Skin epidermis (tissue), 12 donors: Measurements from ENCODE around the gene OAF.

ENCODE experiments used
- H3K27ac ChIP-seq, 21 experiments: fragments of 200-600 bp; sonication (generic) in 11 of 21; one replicate each; pipeline ENCODE4 v1.5.0; 2020; ENCODE audit warnings: mild to moderate bottlenecking in 3 of 21, inconsistent platforms in 2 of 21, moderate library complexity in 2 of 21
- H3K4me3 ChIP-seq, 7 experiments: fragments of 200-600 bp; sonication (generic) in 2 of 7; one replicate each; pipeline ENCODE4 v1.5.0; 2020; ENCODE audit warnings: inconsistent platforms in 2 of 7, mild to moderate bottlenecking in 2 of 7, moderate library complexity in 1 of 7

OAF gene

DNA sequence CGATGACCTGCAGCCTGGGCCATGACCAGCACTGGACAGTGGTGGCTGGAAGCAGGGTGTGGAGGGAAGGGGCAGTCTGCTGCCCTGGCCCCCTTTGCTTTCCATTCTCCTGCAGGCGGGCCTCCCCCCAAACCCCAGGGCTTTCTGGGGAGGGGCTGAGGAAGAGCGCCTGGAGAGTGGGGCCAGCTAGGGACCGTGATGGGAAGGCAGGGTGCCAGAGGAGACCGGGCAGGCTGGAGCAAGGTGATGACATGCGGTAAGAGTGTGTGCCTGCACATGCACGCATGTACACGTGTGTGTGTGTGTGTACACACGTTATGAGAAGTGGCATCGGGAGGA is 7.8 kb downstream of the OAF start:
- H3K27ac ChIP-seq = peak overlapping the region in 4 of 21 experiments; percentile 14 to 69 (median 38)
- no peak overlapping the region for H3K4me3 ChIP-seq

DNA sequence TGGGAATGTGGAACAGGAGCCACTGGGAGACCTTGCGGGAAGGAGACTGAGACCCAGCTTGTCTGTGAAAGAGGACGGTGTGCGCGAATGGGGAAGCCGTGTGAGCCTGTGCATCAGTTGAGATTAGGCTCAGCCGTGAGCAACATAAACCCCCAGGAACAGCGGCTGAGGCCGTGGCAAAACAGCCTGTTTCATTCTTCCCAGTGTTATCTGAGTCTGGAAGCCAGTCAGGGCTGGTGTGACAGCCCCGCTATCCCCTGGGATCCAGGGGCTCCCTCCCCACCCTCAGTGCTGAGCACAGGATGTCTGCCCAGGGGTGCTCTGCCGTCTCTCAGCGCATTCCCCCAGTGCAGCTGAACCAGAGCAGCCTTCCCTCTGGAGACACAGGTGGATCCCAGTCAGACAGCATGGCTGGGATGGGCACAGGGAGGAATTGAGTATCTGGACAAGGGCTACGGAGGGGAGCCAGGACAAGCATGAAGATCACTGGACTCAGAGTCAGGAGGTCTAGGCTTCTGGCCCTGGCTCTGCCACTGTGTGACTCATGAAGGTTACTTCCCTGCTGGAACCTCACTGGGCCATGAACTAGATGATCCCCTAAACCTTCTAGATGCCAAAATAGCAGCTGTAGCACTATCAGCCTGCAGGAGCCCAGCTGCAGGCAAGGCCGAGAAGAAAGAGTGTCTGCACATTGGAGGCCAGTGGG is 8.6 kb downstream of the OAF start:
- H3K27ac ChIP-seq = peak overlapping the region in 5 of 21 experiments; percentile 6 to 69 (median 14)
- H3K4me3 ChIP-seq = no peak overlapping the region

DNA sequence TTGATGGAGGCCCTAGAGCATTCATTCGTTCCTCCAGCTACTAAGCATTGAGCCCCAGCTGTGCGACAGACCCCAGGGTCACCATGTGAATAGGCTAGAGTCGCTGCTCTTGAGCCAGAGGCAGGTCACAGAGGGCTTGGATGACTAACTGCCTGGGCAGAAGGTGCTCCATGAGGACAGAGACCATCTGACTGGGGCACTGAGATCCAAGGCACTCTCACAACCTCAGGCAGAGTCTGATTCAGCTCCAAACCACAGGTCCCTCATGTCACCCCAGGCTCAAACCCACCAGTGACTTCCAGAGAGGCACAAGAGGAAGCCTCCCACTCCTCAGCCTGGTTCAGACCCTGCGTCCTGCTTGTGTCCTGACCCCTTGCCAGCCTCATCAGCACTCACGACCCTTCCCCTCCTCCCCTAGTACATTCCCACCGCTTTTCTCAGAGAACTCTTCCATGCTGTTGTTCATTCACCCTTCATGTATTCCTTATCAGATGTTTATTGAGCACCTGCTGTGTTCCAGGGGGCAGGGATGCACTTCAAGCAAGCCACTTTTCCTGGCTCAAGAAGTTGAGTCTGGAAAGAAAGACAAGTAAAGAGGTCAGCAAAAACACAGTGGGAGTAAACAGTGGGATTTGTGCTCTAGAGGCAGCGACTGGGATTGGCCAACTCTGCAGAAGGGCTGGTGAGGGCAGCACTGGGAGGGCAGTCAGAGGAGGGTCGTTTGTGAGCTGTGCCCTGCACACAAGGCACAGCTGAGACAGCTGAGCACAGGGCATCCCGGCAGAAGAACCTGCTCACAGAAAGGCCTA is 9.3 kb downstream of the OAF start:
- H3K4me3 ChIP-seq = no peak overlapping the region
- peak overlapping the region in 5 of 21 experiments; percentile 3 to 57 (median 23) for H3K27ac ChIP-seq

DNA sequence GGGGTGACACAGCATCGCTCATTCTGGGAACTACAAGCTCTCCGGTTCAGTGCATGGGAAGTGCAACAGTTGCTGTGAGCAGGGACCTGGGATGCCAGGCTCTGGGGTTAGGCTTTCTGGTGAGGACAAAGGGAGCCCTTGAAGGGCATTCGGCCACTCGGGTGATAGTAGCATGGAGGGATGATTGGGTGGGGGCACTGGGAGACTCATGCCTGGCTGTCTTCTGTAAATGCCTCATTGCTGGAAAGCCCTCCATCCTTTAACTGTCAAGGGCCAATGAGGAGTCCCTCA is 9.9 kb downstream of the OAF start:
- H3K4me3 ChIP-seq = no peak overlapping the region
- peak overlapping the region in 5 of 21 experiments; percentile 3 to 57 (median 23) for H3K27ac ChIP-seq

DNA sequence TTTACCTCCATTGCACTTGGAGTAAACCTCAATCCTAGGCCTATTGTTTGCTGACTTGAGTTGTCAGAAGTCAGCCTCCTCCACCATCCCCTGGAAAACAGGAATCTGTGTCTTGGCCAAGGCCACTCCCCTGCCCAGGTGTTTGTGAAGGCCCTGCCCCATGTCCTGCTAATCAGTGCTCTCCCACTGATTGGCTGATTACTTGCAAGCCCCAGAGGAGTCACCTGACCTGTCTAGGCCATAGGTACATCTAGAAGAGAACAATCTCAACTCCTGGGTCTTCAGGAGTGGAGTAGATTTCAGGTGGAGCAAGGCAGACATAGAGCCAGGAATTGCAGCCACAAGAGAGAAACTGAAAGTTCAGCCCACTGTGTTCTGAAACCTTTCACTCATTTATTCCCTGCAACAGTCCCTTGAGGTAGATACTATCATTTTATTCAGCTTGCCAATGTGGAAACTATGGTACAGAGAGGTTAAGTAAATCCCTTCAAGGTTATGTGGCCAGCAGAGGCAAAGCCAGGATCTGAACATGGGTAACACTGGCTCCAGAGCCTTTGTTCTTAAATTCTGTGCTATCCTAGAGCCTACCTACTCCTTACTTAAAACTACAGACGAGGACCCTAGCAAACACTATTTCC is 10.4 kb downstream of the OAF start:
- Histone ChIP-seq H3K27ac (peak overlapping the region in 7 of 21 experiments; percentile 3 to 57 (median 23)), H3K4me3 (no peak overlapping the region)

DNA sequence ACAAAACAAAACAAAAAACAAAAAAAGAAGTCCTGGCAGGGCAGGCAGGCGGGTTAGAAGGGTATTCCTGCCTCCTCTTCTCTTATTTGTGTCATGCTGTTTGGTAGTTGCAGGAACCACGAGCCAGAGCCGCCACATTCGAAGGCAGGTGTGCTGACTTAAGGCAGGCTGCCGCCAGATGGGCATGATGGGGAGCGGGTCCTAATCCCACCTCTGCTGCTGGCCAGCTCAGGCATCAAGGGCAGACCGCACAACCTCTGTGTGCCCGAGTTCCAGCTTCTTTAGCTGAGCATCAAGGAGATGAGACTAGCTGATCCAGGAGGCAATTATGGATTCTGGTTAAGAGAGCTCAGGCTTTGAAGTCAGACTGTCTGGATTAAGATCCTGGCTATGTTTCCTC is 12.1 kb downstream of the OAF start:
- Histone ChIP-seq H3K4me3 (no peak overlapping the region), H3K27ac (no peak overlapping the region)

DNA sequence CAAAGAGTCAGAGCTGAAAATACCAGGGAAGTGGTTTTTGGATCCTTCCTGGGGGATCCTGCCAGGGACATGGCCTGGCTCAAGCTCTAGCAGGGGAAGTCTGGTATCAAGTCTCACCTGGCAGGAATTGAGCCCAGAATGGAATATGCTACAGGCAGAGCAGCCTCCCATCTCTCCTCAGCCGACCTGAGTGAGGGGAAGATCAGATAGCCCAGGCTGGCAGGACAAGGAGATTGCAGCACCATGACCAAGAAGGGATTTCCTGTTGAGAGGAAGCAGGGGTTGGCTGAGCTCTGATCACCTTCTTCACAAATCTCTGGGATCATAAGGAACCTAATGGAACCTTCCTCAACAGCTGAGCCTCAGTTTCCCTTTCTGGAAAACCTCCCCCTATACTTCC is 13.0 kb downstream of the OAF start:
- Histone ChIP-seq H3K27ac (peak overlapping the region in 2 of 21 experiments; percentile 63 to 70), H3K4me3 (no peak overlapping the region)

DNA sequence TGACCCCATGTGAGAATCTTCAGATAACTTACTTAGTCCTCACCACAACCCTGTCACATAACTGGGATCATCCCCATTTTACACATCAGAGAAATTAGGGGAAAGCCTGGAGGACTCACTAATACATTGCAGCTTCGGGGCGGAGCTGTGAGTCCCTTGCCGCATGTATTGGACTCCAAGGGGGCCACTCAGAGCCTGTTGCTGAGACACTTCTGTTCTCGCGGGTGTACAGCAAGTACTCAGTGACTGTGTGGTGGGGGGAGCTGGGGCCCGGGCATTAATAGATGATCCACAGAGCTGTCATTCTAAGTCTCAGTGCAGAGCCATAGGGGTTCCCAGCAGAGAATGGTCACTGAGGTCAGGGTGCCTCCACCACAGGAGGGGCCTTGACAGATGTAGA is 13.5 kb downstream of the OAF start:
- no peak overlapping the region for H3K4me3 ChIP-seq
- peak overlapping the region in 7 of 21 experiments; percentile 31 to 63 (median 55) for H3K27ac ChIP-seq

DNA sequence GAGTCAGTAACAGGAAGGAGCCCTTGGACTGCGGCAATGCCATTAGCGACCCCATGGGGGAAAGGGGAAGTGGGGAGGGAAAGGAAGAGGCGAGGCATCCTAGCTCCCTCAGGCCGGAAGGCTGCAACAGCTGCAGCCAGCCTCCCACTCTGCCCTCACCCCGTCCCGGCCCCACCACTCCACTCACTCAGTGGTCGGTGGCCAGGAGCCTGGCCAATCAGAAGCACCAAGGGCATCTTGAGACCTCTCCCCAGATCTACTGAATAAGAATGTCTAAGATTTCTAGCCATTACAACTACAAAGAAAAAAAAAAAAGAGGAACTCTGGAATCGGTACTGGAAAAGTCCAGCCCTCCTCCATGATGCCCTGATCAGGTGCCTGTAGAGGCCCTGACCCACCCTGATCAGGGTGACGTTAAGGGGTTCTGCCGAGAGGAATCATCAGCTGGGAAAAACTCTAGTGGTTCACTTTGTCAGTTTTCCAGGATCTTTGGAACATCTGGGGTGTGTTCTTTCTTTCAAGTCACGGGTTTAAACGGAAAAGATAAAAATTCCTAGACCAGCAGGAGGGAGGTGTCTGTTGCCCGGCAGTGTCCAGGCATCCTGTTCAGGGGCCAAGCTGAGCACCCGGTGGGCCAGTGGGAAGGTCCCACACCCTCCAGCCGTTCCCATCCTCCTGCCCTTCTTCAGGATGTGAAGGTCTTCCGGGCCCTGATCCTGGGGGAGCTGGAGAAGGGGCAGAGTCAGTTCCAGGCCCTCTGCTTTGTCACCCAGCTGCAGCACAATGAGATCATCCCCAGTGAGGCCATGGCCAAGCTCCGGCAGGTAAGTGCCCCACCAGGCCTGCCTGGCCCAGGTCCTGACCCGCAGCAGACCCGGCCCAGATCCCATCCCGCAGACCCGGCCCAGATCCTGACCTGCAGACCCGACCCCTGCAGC is 14.4 kb downstream of the OAF start:
- no peak overlapping the region for H3K4me3 ChIP-seq
- H3K27ac ChIP-seq = peak overlapping the region in 11 of 21 experiments; percentile 6 to 63 (median 50)

DNA sequence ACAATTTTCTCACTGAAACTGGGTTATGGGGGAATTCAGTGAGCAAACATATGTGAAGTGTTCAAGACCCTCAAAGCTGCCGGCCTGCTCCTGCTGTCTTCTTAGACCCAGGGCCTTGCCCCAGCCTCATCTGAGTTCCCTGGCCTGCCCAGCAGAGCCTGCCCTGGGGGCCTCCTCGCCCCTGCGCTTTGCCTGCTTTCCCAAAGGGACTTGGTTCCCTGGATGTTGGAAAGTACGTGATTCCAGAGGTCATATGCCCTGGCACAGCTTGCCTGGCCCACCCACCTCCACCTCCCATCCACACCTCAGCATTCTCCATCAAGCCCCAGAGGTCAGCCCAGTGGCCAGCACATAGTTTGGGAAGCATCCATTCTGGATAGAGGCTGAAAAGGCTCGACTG is 15.4 kb downstream of the OAF start:
- no peak overlapping the region for H3K4me3 ChIP-seq
- H3K27ac ChIP-seq = peak overlapping the region in 3 of 21 experiments; percentile 57 to 63 (median 63)

DNA sequence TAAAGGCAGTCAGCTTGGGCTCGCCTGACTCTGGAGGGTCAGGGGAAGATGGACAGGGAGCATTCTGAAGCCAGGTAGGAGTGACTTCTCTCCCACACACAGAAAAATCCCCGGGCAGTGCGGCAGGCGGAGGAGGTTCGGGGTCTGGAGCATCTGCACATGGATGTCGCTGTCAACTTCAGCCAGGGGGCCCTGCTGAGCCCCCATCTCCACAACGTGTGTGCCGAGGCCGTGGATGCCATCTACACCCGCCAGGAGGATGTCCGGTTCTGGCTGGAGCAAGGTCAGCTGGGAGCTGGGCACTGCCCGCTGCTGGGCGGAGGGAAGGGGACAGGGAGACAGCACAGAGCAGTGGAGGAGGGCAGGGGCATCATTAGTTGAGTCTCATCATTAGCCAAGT is 15.9 kb downstream of the OAF start:
- Histone ChIP-seq H3K27ac (peak overlapping the region in 1 of 21 experiments; percentile 57), H3K4me3 (no peak overlapping the region)

DNA sequence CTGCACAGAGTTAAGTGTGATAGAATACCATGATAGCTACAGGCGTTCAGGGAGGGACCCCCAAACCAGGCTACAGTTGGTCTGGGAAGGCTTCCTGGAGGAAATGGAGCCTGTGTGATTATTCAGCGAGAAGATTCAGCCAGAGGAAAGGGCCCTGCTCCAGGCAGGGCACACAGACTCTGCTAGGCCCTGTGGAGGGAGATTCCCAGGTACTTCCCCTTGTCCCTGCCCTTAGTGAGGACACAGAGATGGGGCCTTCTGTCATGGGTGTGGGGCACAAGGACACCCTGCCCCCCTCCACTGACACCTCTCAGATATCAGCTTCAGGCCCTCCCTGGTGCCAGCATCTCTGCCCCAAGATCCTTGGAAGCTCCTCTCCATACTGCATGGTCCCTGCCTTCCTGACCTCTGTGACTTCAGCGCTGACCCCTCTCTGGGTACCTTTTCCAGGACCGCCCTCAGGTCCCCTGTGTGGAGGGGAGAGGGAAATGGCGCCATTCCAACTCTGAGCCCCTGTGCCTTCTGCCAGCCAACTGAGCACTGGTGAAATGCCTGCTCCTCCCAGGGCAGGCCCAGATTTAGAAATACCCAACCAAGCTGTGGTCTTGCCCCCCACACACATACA is 16.5 kb downstream of the OAF start:
- H3K27ac ChIP-seq = peak overlapping the region in 1 of 21 experiments; percentile 57

DNA sequence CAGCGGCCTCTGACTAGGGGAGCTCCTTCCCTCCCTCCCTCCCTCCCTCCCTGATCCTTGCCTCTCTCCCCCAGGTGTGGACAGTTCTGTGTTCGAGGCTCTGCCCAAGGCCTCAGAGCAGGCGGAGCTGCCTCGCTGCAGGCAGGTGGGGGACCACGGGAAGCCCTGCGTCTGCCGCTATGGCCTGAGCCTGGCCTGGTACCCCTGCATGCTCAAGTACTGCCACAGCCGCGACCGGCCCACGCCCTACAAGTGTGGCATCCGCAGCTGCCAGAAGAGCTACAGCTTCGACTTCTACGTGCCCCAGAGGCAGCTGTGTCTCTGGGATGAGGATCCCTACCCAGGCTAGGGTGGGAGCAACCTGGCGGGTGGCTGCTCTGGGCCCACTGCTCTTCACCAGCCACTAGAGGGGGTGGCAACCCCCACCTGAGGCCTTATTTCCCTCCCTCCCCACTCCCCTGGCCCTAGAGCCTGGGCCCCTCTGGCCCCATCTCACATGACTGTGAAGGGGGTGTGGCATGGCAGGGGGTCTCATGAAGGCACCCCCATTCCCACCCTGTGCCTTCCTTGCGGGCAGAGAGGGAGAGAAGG is 18.1 kb downstream of the OAF start:
- Histone ChIP-seq H3K4me3 (no peak overlapping the region), H3K27ac (peak overlapping the region in 2 of 21 experiments; percentile 5 to 43)

More for the DNA sequence above, 16.5 kb downstream of the OAF start:
- no peak overlapping the region for H3K4me3 ChIP-seq

DNA sequence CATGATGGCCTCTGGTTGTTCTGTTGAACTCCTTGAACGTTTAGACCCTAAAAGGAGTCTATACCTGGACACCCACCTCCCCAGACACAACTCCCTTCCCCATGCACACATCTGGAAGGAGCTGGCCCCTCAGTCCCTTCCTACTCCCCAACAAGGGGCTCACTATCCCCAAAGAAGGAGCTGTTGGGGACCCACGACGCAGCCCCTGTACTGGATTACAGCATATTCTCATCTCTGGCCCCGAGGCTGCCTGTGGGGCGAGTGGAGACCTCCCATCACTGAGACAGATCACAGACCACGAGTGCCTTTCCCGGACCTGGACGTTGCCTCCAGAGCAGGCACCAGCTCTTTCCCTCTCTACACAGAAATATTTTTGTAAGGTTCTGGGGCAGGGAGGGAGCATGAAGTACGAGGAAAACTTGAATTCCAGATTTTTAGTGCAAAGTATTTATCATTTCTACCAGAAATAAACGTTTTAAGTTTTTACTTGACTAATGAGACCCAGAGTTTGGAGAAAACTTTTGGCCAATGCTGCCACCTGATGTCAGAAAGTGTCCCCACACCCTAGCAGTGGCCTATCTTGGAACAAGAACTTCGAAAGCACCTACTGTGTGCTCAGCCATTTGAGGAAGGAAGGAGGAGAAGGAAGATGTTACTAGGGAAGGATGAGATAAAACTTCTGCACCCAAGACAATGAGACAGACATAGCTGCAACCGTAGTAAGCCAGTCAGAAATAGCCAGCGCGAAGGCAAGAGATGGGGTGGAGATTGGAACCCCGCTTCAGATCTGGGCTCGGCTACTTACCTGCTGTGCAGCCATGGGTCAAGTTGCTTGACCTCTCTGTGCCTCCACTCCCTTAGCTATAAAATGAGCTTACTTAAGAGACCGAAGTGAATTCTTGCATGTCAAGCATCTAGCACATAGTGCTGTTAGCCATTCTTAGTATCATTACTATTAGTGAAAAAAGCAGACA is 18.9 kb downstream of the OAF start:
- Histone ChIP-seq H3K27ac (peak overlapping the region in 2 of 21 experiments; percentile 5 to 43), H3K4me3 (no peak overlapping the region)

DNA sequence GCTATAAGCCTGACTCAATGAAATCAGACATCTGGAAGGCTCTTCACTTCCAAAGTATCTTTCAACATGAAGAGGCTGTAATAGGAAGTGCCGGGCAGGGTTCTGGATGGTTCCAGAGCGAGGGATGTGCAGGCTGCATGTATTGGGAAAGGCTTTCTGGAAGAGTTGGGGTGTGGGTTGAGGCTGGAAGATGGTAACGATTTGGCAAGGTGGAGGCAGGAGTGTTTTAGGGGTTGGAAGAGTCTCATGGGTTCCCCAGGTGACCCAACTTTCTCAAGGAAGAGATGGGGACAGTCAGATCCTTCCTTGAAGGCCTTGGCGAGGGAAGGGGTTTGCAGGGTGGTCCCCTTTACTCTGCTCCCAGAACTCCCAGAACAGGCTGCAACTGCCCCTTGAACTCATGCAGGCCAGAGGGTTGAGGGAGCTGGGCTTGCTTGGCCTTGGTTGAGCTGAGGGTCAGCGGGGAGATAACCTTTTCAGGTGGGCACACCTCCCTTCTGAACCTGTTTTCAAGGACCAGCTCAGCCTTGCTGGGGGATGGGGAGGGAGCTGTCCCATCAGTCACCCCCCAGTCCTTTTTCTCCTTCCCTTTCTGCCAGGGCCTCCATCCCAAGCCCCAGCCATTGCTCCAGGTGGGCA is 19.7 kb downstream of the OAF start:
- H3K4me3 ChIP-seq = no peak overlapping the region
- H3K27ac ChIP-seq = no peak overlapping the region

DNA sequence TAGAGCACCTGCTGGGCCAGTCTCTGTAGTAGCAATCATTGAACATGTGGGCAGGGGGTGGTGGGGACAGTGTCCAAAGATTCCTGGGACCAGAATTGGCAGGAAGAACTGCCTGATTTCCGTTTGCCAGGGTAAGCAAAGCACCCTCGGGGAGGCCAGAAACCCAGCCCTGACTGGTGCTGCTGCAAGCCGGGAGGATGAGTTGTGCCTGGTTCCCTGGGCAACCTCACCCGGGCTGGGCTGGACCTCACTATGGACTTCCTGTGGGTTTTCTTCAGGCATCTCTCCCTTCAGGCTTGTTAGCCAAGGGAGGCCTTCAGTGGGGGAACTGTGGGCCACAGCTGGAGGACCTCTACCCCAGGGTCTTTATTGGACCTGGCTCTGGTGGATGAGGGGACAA is 21.1 kb downstream of the OAF start:
- Histone ChIP-seq H3K4me3 (no peak overlapping the region), H3K27ac (no peak overlapping the region)

DNA sequence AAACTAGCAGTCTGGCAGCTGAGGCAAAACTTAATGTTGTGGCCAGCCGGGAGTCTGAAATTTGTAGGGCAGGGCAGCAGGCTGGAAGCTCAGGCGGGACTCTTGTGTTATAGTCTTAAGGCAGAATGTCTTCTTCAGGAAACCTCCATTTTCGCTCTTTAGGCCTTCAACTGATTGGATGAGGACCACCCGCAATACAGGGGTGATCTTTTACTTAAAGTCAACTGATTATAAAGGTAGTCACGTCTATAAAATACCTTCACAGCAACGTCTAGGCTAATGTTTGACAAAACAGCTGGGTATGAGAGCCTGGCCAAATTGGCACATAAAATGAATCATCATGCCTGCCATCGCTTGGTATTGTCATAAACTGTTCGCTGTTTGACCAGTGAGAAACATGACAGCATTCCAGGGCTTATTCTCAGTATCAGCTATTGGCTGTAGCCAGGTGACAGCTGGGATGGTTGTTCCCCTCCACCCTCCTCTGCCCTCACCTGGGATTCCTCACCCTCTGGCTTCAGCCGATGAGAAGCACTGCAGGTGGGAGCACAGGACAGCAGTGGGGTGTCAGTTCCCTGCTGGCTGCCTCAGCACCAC is 22.5 kb downstream of the OAF start:
- no peak overlapping the region for H3K27ac ChIP-seq

More for the DNA sequence above, 22.5 kb downstream of the OAF start:
- no peak overlapping the region for H3K4me3 ChIP-seq
